Vagina (tissue), 2 donors: ENCODE results near the gene NFIA. TPM values are rescaled to one million over a fixed set of nuclear protein-coding genes. Genes with fewer than 3 reads are reported as not detected.

ENCODE experiments used
- DNase-seq, 2 donors: peaks; one replicate each; pipeline ENCODE4 v3.0.0-alpha.2; 2017; ENCODE audit errors: extremely low spot score in 2 of 2
- H3K27ac ChIP-seq: fragments of 200-600 bp; sonication (generic); one replicate; pipeline ENCODE4 v1.5.1; 2019
- H3K27me3 ChIP-seq: fragments of 200-600 bp; sonication (generic); one replicate; pipeline ENCODE4 v1.5.1; 2019
- H3K36me3 ChIP-seq, 2 donors: fragments of 200-600 bp; sonication (generic); one replicate each; pipeline ENCODE4 v1.5.1; 2017 to 2019
- H3K4me1 ChIP-seq: fragments of 200-600 bp; sonication (generic); one replicate; pipeline ENCODE4 v1.5.1; 2019
- H3K4me3 ChIP-seq, 2 donors: fragments of 200-600 bp; sonication (generic); 1 replicate in 1 of 2; 2 replicates in 1 of 2; pipeline ENCODE4 v1.5.1; 2016 to 2019
- H3K9me3 ChIP-seq: fragments of 200-600 bp; sonication (generic); one replicate; pipeline ENCODE4 v1.5.1; 2019
- CTCF ChIP-seq, 3 experiments: fragments of 450-650 bp in 2 of 3; fragments of 200-600 bp in 1 of 3; sonication (generic) in 1 of 3; IDR thresholded peaks; one replicate each; pipeline ENCODE4 v1.5.1; 2017 to 2019; ENCODE audit warnings: antibody characterized with exemption in 3 of 3, mild to moderate bottlenecking in 2 of 3, moderate library complexity in 2 of 3
- POLR2A ChIP-seq, 2 donors: fragments of 450-650 bp; IDR thresholded peaks; one replicate each; pipeline ENCODE4 v1.6.1; 2017; ENCODE audit warnings: antibody characterized with exemption in 2 of 2, mild to moderate bottlenecking in 2 of 2, moderate library complexity in 2 of 2
- POLR2AphosphoS5 ChIP-seq, 2 donors: sonication (generic); formaldehyde crosslinking; IDR thresholded peaks; one replicate each; pipeline ENCODE4 v1.9.0; 2017; ENCODE audit warnings: antibody characterized with exemption in 2 of 2, mild to moderate bottlenecking in 2 of 2, low read depth in 1 of 2; ENCODE audit not compliant: insufficient read depth in 1 of 2
- intact Hi-C: fragments of 100-400 bp; cut with DNase I; formaldehyde crosslinking; loops from one replicate; pipeline ENCODE4 v1.15.1; 2023
- total RNA-seq: library from RNA; depleted of rRNA; stranded (reverse); fragments of >200 nt; gene quantifications from one replicate; pipeline ENCODE4 v1.2.3, GENCODE V29; 2016

The NFIA gene
- total RNA-seq, 1 donor from 2014 or later: 59.2 TPM

DNA sequence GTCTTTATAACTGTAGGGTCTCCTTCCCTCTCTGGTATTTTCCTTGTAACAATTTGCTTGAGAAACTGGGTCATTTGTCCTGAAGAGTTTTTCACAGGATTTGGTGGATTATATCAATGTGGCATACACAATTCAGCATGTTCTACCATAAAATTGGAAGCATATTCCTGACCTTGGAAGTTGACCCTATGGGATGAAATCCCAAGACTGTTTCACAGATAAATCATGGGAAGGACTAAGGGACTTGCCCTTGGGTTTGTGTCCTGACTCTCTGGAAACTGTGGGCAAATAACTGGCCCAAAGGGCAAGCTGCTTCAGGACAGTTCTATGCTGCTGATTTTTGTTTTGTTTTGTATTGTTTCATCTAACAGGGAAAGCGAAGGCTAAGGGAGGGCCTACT, 387.0 kb downstream of the NFIA start:
- no peak overlapping the region for H3K27ac ChIP-seq
- intact Hi-C loops: no loop called here

GRCh38 chr1:61472876-61473275, 390.5 kb downstream of the NFIA start:
- DNase-seq: no peak
- Histone ChIP-seq H3K36me3 (no peaks in the 10 kb centered on the region), H3K27me3 (no peaks in the 10 kb centered on the region), H3K4me1 (no peaks in the 10 kb centered on the region), H3K27ac (no peak overlapping the region), H3K9me3 (no peaks in the 10 kb centered on the region), H3K4me3 (no peak overlapping the region)
- TF ChIP-seq POLR2AphosphoS5 (IDR thresholded peaks at IDR 0.05; ENCODE audit: insufficient read depth in 1 of 2, low read depth in 1 of 2) (no peak), CTCF (IDR thresholded peaks at IDR 0.05) (no peak), POLR2A (IDR thresholded peaks at IDR 0.05) (no peak)
- intact Hi-C loops: no loop called here

More for the DNA sequence above, 387.0 kb downstream of the NFIA start:
- H3K4me1 ChIP-seq: no peaks in the 10 kb centered on the region
- H3K36me3 ChIP-seq: no peaks in the 10 kb centered on the region
- no peaks in the 10 kb centered on the region for H3K9me3 ChIP-seq
- no peak overlapping the region for H3K4me3 ChIP-seq
- TF ChIP-seq CTCF (IDR thresholded peaks at IDR 0.05): no peak
- TF ChIP-seq POLR2AphosphoS5 (IDR thresholded peaks at IDR 0.05; ENCODE audit: insufficient read depth in 1 of 2, low read depth in 1 of 2): no peak
- TF ChIP-seq POLR2A (IDR thresholded peaks at IDR 0.05): no peak
- no peak for DNase-seq
- no peaks in the 10 kb centered on the region for H3K27me3 ChIP-seq

- H3K4me1 ChIP-seq: no peaks in the 10 kb centered on the region
- no peak for DNase-seq
- no peak overlapping the region for H3K4me3 ChIP-seq
- no peak overlapping the region for H3K27ac ChIP-seq
- TF ChIP-seq CTCF (IDR thresholded peaks at IDR 0.05): no peak
- no peak for TF ChIP-seq POLR2AphosphoS5 (IDR thresholded peaks at IDR 0.05; ENCODE audit: insufficient read depth in 1 of 2, low read depth in 1 of 2)
- no peak for TF ChIP-seq POLR2A (IDR thresholded peaks at IDR 0.05)
- intact Hi-C loops: no loop called here
- H3K27me3 ChIP-seq: no peaks in the 10 kb centered on the region
- H3K36me3 ChIP-seq: no peaks in the 10 kb centered on the region
- no peaks in the 10 kb centered on the region for H3K9me3 ChIP-seq
Observed at GRCh38 chr1:61474269-61474817, 392.0 kb downstream of the NFIA start.

- no peak for DNase-seq
- Histone ChIP-seq H3K27me3 (no peaks in the 10 kb centered on the region), H3K27ac (no peak overlapping the region), H3K4me3 (no peak overlapping the region), H3K9me3 (no peaks in the 10 kb centered on the region), H3K4me1 (no peaks in the 10 kb centered on the region), H3K36me3 (no peaks in the 10 kb centered on the region)
- intact Hi-C loops: no loop called here
- no peak for TF ChIP-seq CTCF (IDR thresholded peaks at IDR 0.05)
- no peak for TF ChIP-seq POLR2AphosphoS5 (IDR thresholded peaks at IDR 0.05; ENCODE audit: insufficient read depth in 1 of 2, low read depth in 1 of 2)
- no peak for TF ChIP-seq POLR2A (IDR thresholded peaks at IDR 0.05)
Observed at GRCh38 chr1:61474963-61475362, 392.6 kb downstream of the NFIA start.

DNA sequence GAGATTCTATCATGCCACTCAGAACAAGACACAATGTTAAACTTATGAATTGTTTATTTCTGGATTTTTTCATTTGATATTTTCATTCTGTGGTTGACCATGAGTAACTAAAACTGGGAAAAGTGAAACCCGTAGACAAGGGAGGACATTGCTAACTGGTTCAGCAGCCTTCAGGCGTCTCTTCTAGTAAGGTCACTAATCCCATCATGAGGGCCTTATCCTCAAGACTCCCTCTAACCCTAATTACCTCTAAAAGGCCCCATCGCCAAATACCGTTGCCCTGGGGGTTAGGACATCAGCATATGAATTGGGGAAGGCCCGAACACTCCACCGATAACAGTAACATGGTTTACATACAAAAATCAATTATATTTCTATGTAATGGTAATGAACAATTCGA, 394.9 kb downstream of the NFIA start:
- TF ChIP-seq POLR2A (IDR thresholded peaks at IDR 0.05) (no peak), POLR2AphosphoS5 (IDR thresholded peaks at IDR 0.05; ENCODE audit: insufficient read depth in 1 of 2, low read depth in 1 of 2) (no peak), CTCF (IDR thresholded peaks at IDR 0.05) (no peak)
- Histone ChIP-seq H3K27ac (no peak overlapping the region), H3K9me3 (no peaks in the 10 kb centered on the region), H3K27me3 (no peaks in the 10 kb centered on the region), H3K4me3 (no peak overlapping the region), H3K36me3 (no peaks in the 10 kb centered on the region), H3K4me1 (peaks cover 8% of the 10 kb centered on the region)
- no peak for DNase-seq
- intact Hi-C loops: no loop called here
